GM18519 (cell line): ENCODE data around the gene TECPR2.

Experiments
- ATAC-seq: cut with Tn5 transposase; IDR thresholded peaks from one replicate; pipeline ENCODE4 v1.9.1; 2021; ENCODE audit warnings: mild to moderate bottlenecking, moderate library complexity; ENCODE audit not compliant: unreplicated experiment, low FRiP score

The TECPR2 gene

DNA sequence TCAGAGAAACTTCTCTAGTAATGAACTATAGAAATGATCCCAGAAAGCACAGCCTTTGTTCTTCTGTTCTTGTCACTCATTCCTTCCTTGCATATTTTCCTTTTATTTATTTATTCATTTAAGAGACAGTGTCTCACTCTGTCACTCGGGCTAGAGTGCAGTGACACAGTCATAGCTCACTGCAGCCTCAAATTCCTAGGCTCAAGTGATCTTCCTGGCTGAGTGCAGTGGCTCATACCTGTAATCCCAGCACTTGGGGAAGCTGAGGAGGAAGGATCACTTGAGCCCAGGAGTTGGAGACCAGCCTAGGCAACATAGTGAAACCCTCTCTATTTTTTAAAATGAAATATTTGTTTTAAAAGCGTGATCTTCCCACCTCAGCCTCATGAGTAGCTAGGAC is 11.5 kb downstream of the TECPR2 start:
- no peak for ATAC-seq

DNA sequence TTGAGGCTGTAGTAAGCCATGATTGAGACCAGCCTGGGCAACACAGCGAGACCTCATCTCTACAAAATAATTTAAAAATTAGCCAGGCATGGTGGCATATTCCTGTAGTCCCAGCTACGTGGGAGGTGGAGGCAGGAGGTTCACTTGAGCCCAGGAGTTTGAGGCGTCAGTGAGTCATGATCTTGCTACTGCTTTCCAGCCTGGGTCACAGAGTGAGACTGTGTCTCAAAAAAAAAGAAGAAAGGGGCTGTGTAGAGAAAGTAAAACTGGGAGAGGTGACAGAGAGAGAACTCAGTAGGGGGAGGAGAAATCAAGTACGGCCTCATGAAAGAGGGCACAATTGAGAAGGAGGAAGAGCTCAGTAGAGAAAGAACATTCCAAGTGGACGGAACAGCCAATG is 12.4 kb downstream of the TECPR2 start:
- ATAC-seq, result no peak

DNA sequence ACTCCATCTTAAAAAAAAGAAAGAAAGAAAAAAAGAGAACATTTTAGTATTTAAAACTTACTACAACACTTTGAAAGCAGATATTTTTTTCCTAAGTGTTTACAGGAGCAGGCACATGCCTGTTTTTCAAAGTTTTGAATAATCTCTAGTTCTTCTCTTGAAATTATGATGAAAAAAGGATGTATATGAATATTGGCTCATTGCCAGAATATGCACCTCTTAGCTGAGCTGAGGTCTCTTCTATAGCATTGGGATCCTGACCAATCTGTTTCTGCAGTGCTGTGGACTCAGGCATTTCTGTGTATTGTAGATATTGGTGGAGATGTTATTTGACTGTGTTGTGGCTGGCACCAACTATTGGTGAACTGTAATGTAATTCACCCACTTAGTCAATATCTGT is 15.0 kb downstream of the TECPR2 start:
- no peak for ATAC-seq

DNA sequence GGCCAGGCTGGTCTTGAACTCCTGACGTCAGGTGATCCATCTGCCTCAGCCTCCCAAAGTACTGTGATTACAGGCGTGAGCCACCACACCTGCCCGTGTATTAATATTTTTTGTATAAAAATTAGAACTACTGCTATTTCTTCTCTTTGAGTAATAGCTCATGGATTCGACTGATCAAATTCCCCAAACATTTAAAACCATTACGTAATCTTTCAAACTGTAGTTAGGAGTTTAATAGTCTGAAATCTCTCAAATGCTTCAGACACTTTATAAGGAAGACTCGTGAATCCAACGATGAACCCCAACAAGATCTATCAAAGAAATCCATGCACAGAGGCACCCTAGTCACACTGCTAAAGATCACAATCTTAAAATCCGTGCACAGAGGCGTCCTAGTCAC is 16.1 kb downstream of the TECPR2 start:
- no peak for ATAC-seq

DNA sequence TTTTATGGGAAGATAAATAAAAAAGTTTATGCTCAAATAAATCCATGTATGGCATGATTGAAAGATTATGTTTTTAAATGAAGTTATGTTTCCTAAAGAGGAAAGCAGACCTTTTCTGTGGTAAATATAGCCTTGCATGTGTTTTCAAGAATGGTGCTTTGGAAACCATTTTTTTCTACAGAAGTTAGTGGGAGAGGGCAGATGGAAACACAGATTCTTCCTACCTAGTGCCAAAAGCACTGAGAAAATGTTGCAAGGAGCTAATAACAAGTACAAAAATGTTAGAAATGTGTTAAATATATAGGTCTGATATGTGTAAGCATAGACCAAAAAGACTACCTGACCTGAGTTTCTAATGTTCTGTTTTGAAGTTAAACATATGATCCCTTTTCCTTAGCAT is 24.3 kb downstream of the TECPR2 start:
- ATAC-seq, result no peak

DNA sequence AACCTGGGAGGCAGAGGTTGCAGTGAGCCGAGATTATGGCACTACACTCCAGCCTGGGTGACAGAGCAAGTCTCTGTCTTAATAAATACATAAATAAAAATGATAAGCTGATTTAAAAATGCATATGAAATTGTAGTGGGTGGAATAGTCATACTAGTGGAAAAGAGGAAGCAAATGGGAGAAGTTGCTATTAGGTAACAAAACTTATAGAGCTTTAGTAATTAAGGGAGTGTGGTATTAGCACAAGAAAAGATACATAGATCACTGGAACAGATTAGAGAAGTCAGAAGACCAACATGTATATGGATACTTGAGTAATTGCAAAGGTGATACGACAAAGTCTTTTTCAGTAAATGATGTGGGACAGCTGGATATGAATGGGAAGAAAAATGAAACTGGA is 26.5 kb downstream of the TECPR2 start:
- ATAC-seq, result no peak

DNA sequence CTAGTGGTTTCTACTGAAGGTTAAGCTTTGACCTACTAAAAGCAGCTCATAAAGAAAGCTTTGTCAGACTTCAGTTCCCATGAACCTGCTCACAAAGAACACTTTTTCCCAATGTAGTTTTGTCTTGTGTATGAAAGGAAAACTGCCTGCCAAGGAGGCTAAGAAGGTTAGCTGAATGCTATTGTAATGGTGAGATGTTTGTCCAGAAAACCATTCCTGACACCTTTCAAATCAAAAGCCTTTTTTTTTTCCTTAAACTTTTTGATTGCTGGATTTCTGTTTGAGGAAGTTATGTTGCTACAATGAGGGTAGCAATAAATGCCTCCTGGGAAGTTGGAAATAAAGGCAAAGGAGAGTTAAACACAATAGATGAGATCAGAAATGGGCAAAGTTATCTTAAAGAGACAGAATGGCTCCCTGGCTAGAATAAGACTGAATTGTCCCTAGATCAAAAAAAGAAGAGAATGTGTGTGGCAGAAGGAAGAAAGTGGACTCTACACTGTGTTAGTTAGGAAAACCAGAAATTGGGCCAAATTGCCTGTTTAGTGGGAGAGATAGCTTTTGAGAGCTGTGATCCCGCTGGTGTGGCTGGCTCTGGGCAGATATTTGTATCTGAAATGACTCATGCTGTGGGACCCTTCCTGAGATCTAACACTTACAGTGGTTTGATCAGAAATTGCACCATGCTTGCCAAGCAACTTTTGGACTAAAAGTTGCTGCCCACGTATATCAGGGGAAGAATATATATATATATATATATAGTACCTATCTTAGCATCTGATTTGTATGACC is 27.5 kb downstream of the TECPR2 start:
- ATAC-seq, result no peak

DNA sequence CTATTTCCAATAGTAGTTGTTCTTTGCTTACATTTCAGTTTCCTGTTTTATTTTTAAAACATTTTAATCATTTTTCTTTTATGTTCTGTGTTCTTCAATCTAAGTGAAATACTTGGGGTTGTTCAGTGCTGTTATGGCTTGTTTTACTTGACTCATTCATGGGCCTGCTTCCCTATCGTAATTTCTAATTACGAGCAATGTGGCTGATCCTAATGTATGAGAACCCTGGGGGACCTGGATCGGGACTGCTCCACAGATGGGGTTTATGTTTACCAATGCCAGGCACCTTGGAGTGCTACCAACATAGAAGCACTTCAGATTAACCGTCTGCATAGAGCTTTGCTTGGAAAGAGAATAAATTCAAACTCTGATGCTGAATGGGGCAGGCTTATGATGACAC is 29.8 kb downstream of the TECPR2 start:
- no peak for ATAC-seq

DNA sequence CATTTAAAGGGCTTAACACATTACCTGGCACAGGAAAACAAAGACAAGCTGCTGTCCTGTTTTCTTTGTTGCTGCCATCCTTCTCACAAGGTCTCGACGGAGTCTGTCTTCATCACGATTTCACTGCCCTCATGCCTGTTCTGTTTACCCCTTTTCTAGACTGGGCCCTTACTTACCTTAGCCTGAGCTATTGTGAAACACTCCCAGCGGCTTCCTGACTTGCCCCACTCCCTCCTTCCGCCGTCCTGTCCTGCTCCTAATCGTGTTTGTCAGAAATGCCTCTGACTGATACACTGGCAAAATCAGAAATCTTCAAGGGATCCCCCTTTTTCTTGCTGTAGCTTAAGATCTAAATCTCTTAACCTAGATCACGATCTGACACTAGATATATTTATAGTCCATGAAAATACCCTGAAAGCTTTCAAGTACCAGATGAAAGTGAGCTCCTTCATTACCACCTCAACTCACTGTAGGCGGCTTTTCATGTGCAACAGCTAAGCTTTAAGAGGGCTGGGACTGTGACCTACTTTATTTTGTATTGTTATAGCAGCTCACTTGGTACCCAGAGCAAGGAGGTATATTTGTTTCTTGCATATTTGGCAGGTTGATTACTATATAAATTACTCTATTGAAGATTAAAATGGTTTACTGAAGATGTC is 32.1 kb downstream of the TECPR2 start:
- ATAC-seq, result no peak

DNA sequence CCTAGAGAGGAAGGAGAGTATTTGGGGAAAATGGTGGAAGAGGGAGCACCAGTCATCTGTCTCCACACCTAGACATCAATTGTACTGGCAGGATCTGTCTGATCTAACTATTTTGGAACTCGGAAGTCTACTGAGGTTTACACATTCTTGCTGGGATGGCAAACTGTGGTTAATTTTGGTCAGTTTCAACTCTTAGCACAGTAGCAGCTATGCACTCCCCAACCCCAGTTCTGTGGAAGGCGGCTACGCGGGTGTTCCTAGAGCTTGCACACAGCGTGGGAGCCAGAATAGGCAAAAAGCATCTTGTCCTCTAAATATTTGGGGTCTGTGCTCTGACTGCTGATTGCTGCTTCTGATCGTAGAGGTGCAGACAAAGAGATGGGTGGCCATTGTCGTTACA is 33.8 kb downstream of the TECPR2 start:
- ATAC-seq, result no peak

DNA sequence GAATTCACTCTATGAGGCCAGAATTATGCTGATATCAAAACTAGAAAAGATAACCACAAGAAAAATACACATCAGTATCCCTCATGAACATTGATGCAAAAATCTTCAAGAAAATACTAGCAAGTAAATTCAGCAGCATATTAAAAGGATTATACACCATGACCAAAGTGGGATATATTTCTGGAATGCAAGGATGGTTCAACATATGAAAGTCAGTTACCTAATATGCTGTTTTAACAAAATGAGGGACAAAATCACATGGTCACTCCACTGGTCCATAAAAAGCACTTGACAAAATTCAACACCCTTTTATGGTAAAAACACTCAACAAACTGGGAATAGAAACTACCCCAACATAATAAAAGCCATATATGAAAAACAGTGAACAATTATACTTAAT is 40.3 kb downstream of the TECPR2 start:
- no peak for ATAC-seq

DNA sequence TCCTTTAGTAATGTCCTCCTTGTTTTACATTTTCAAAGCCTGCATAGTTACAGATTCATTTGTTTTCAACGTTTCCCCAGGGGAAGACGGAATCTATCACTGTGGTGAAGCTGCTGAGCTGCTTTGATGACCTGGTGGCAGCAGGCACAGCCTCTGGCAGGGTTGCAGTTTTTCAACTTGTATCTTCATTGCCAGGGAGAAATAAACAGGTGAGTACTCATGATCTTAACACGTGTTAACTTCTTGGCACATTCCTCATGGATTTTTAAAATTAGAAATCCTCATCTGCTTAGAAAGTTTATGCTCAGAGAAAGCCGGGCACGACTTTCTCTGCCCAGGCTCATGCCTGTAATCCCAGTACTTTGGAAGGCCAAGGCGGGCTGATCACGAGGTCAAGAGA is 44.5 kb downstream of the TECPR2 start:
- no peak for ATAC-seq

DNA sequence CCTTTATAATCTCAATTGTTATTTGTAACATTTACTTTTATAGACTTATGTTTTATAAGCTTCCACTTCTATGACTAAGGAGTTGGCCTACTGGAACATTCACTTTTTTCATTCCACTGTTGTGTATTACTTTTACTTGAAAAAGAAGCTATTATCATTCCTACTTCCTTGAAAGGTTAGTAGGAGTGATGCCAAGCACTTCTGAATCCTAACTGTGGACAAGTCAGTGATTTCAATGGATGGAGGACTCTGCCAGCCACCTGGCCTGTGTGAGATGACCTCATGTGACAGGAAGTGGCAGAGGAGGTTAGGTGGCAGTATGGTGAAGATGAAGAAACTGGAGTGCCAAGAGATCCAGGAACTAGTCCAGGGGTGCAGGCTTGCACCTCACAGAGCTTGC is 46.0 kb downstream of the TECPR2 start:
- ATAC-seq, result no peak

DNA sequence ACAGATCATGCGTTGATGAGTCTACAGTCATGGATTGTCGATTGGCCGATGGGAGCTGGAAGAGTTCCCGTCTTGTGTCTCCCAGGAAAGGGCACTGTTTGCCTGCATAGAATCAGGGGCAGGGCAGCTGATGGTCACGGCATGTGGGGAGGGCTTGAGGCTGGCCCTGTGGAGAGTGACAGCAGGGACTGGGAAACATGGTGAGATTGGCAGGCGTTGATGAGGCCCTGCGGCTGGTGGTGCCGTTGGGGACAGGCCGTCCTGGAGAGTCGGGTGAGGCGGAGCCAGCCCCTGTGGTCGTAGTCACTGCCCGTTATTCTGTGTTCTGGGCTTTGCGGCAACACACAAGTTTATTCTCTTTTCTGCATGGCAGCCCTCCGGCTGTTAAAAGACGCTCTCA is 52.9 kb downstream of the TECPR2 start:
- ATAC-seq, result no peak

DNA sequence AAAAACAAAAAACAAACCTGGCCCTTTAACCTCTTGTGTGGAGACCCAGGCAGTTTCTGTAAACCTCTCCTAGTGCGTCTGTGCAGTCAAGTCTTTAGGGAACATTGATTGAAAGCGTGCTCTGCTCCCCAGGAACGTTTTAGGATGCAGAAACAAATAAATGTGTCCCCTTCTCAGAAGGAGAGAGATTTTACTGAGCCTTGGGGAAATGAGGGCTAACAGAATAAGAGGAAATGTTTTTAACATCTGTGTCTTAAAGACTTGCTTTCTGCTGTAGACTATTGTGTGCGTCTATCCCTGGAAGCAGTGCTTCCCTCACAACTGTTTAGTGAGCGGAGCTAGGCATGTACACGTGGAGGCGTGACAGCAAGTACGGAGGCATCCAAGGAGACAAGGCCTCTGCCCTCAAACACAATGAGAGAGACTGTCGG is 54.3 kb downstream of the TECPR2 start:
- ATAC-seq, result no peak

DNA sequence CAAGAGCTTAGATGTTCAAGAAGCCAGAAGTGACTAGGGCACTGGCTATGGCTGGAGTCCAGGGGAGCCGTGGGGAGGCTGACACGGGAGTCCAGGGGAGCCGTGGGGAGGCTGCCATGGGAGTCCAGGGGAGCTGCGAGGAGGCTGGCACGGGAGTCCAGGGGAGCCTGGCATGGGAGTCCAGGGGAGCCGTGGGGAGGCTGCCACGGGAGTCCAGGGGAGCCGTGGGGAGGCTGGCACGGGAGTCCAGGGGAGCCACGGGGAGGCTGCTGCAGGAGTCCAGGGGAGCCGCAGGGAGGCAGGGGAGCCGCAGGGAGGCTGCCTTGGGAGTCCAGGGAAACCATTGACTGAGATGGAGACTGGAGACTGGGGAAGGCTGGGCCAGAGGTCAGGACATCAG is 54.9 kb downstream of the TECPR2 start:
- ATAC-seq, result no peak

DNA sequence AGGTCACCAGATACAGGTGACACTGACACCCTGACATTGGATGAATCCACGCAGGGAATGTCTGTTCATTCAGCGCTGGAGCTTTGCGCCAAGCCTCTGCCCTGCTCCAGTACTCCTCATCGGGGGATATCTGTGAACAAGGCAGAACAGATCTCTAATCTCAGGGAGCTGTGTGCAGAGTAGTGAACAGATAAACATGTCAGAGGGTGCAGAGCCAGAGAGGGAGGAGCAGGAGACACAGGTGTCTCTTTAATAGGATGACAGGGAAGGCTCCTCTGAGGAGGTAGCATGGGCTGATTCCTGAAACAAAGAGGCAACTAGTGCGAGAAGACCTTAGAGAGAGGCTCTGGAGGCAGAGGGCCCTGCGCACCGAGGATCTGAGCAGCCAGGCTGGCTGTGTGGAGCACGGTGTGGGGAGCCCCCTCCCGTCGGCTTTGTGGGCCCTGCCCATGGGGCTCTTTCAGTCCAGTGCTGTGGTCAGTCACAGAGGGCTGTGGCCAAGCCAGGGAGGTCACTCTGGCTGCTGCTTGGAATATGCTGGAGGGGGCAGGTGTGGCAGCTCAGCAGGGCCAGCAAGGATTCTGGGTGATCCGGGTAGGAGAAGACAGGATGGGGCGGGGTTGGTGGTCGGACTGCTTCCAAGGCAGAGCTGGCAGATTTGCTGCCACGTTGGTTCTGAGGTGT is 55.6 kb downstream of the TECPR2 start:
- no peak for ATAC-seq

DNA sequence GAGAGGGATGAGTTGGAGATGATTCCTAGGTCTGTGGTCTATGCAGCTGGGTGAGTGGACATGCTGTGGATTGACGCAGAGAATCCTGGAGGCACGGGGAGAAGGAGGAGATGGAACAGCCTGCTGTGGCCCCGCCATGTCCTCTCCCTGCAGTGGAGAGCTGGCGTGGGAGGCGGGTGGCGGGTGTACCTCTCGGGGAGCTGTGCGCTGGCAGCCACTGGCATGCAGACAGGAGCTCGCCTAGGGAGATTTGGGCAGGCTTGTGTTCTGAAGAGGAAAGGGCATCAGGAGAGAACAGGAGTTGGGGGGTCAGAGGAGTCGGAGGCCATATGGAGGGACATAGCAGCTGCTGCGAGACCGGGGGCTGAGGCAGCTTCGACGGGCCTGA is 56.1 kb downstream of the TECPR2 start:
- no peak for ATAC-seq

DNA sequence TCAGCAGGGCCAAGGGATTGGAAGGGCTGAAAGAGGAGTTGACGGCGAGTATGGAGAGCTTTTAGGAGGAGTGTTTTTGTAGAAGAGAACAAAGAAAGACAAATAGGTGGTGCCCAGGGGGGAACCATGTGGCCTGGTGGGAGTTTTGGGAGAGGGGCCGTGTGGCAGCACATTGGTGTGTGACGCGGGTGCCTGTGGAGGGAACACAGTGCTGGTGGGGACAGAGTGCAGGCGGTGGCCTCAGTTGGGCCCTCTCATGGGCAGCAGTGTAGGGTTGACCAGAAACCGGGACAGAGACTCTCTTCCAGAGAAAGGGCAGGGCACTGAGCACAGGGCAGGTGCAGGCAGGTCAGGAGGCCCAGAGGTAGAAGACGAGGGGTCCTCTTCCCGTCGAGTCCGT is 56.5 kb downstream of the TECPR2 start:
- no peak for ATAC-seq

DNA sequence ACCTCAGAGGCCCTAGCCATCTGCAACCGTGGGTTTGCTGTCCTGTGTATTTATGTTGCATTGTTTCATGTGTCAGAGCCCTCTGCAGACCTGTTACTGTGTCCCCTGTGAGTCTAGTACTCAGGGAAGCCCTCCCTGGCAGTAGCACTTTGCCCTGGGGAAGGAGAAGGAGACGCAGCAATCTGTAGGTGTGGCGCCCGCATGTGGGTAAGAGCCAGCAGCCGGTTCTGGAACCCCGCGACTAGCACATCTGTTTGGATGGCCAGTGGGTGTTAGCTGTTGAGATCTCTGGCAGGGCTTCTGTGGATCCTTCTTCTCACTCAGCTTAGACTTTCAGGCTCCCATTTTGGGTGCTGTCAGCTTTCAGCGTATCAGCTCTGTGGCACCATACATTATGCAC is 57.0 kb downstream of the TECPR2 start:
- no peak for ATAC-seq

DNA sequence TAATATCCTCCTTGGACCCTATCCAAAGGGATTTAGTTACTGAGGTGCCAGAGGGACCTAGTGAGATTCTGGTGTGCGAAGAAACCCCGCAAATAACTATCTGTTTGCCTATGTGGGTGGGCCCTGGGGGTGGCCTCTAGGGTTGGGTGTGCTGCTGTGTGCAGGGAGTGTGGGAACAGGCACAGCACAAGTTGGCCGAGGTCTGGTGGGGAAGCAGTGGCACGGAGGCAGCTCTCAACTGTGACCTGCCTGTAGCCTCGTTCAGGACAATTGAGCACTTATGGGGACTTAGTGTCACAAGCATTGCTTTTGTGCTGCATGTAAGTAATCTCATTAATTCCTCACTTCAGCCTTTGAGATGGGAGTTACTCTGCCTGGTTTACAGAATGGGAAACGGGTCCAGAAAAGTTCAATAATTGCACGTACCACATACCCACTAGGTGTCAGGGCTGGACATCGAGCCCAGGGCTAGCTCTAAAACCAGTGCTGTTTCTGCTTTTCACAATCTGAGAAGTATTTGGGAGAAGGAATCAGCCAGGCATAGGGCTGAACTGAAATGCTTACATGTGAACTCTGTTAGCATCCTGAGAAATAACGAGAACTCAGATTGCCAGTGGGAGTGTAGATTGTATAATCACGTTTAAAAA is 58.8 kb downstream of the TECPR2 start:
- ATAC-seq, result no peak
